ENCODE data around the gene COL18A1. TPM values are rescaled to one million over a fixed set of nuclear protein-coding genes. Genes with fewer than 3 reads are reported as not detected.

The COL18A1 gene
- polyA plus RNA-seq, 3 donors = 0.80 to 4.1 (median 1.1) TPM

GRCh38 chr21:45432575-45433255, 27.8 kb downstream of the COL18A1 start:
- Histone ChIP-seq H3K36me3 (replicated peaks in 1 of 2; ENCODE audit: control insufficient read depth in 1 of 2, insufficient read depth in 2 of 2, low read length in 2 of 2) (no peaks in the 10 kb centered on the region), H2AFZ (ENCODE audit: insufficient read depth, low read depth, low read length, poor library complexity, severe bottlenecking) (no peak overlapping the region), H3K27ac (ENCODE audit: low read depth in 1 of 2, low read length in 2 of 2) (no peak overlapping the region), H3K4me3 (replicated peaks in 1 of 3; ENCODE audit: low read depth in 2 of 3, low read length in 3 of 3) (no peak overlapping the region), H4K20me1 (ENCODE audit: insufficient read depth, low read length) (no peaks in the 10 kb centered on the region), H3K9ac (ENCODE audit: insufficient read depth, low read length, poor library complexity, severe bottlenecking) (no peak overlapping the region), H3K27me3 (ENCODE audit: control insufficient read depth in 2 of 2, insufficient read depth in 2 of 2, low read length in 2 of 2) (no peaks in the 10 kb centered on the region), H3K4me2 (replicated peaks; ENCODE audit: extremely low read depth, low read length, poor library complexity, severe bottlenecking) (no peak overlapping the region), H3K4me1 (ENCODE audit: control insufficient read depth in 1 of 2, insufficient read depth in 2 of 2, low read length in 2 of 2) (peaks cover 7 to 11% of the 10 kb centered on the region in 2 donors), H3K9me3 (replicated peaks in 1 of 2; ENCODE audit: control insufficient read depth in 1 of 2, insufficient read depth in 1 of 2, low read length in 2 of 2) (no peaks in the 10 kb centered on the region), H3K79me2 (ENCODE audit: insufficient read depth, low read length) (no peaks in the 10 kb centered on the region)
- Mint-ChIP-seq H3K27me3 (ENCODE audit: low read depth in 3 of 3) (peaks cover 2 to 22% (median 7%) of the 10 kb centered on the region in 3 donors), H3K4me1 (peaks cover 5% of the 10 kb centered on the region), H3K9me3 (peaks cover 0 to 6% (median 0%) of the 10 kb centered on the region in 7 donors), H3K4me3 (no peak overlapping the region), H3K27ac (peak overlapping the region in 1 of 7 donors; percentile 35), H3K36me3 (no peaks in the 10 kb centered on the region)
- no peak for DNase-seq
- intact Hi-C loops (cut with micrococcal nuclease) = no loop called here
- TF ChIP-seq CTCF (IDR thresholded peaks at IDR 0.05) = no peak
- WGBS (ENCODE audit: insufficient coverage) = 94% methylated on average over 8 of the region's 16 CpGs

GRCh38 chr21:45433301-45433700, 28.3 kb downstream of the COL18A1 start:
- Mint-ChIP-seq H3K4me1 (peaks cover 5% of the 10 kb centered on the region), H3K36me3 (no peaks in the 10 kb centered on the region), H3K4me3 (no peak overlapping the region), H3K27ac (no peak overlapping the region), H3K27me3 (ENCODE audit: low read depth in 3 of 3) (peaks cover 0 to 22% (median 7%) of the 10 kb centered on the region in 3 donors), H3K9me3 (peaks cover 0 to 6% (median 0%) of the 10 kb centered on the region in 7 donors)
- TF ChIP-seq CTCF (IDR thresholded peaks at IDR 0.05) = no peak
- DNase-seq = no peak
- Histone ChIP-seq H3K4me3 (replicated peaks in 1 of 3; ENCODE audit: low read depth in 2 of 3, low read length in 3 of 3) (no peak overlapping the region), H3K79me2 (ENCODE audit: insufficient read depth, low read length) (no peaks in the 10 kb centered on the region), H3K27me3 (ENCODE audit: control insufficient read depth in 2 of 2, insufficient read depth in 2 of 2, low read length in 2 of 2) (no peaks in the 10 kb centered on the region), H3K27ac (ENCODE audit: low read depth in 1 of 2, low read length in 2 of 2) (no peak overlapping the region), H3K4me1 (ENCODE audit: control insufficient read depth in 1 of 2, insufficient read depth in 2 of 2, low read length in 2 of 2) (peaks cover 7 to 11% of the 10 kb centered on the region in 2 donors), H3K9ac (ENCODE audit: insufficient read depth, low read length, poor library complexity, severe bottlenecking) (no peak overlapping the region), H3K36me3 (replicated peaks in 1 of 2; ENCODE audit: control insufficient read depth in 1 of 2, insufficient read depth in 2 of 2, low read length in 2 of 2) (no peaks in the 10 kb centered on the region), H3K9me3 (replicated peaks in 1 of 2; ENCODE audit: control insufficient read depth in 1 of 2, insufficient read depth in 1 of 2, low read length in 2 of 2) (no peaks in the 10 kb centered on the region), H3K4me2 (replicated peaks; ENCODE audit: extremely low read depth, low read length, poor library complexity, severe bottlenecking) (no peak overlapping the region), H2AFZ (ENCODE audit: insufficient read depth, low read depth, low read length, poor library complexity, severe bottlenecking) (no peak overlapping the region), H4K20me1 (ENCODE audit: insufficient read depth, low read length) (no peaks in the 10 kb centered on the region)
- 99% methylated on average over 7 of the region's 8 CpGs for WGBS (ENCODE audit: insufficient coverage)
- intact Hi-C loops (cut with micrococcal nuclease) = no loop called here

Data from CD14-positive monocyte (primary cell).